Epithelial cell of umbilical artery (primary cell): ENCODE data around the gene ADAMTS6. TPM values are rescaled to one million over a fixed set of nuclear protein-coding genes. Genes with fewer than 3 reads are reported as not detected.

Experiments
- total RNA-seq: library from RNA; depleted of rRNA; stranded (reverse); fragments of >200 nt; gene quantifications from 2 replicates; pipeline ENCODE4 v1.2.3, GENCODE V29; 2014

The ADAMTS6 gene
- 86.4 and 100 TPM in 2 replicates for total RNA-seq

DNA sequence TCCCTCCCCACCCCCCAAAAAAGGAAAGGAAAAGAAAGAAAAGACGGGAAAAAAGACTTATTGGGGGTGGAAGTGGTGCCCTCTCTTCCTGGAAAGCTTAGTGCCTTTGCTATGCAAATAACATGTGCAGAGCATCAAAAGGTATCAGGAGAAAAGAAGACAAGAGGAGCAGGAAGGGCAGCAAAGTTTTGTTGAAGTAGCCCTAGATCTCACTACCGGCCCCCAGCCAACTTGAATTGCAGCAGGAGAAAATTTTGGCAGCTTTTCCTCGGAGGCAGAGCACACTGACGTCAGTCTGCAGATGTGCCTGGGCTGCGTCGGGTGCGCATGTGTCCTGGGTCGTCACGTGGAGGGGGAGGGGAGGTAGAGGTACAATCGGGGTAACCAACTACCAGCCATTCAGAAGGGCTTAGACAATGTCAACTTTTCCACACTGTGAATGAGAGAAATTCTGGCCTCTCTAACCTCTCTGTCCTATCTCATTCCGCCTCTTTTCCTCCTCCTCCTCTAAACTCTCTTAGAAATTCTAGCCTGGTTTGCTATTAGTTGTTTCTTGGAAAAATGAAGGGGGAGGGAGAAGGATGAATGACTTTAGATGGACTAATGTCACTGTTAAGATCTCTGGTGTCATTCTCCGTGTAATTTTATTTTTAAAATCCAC lies at the start of gene ADAMTS6:
ADAMTS6 (minus strand) TSS at position 286 of the 661 bp plus-strand sequence. CDS start 8,247 bp downstream, outside the sequence.

Other genes with a start within 250 kb of the ADAMTS6 start
- 20.5 and 24.6 TPM in 2 replicates for gene CENPK, start 81.2 kb upstream of the ADAMTS6 start, total RNA-seq
- gene PPWD1, start 81.4 kb upstream of the ADAMTS6 start, total RNA-seq, result 36.1 and 52.3 TPM in 2 replicates
- 13.3 and 22.6 TPM in 2 replicates for gene TRIM23, start 142.4 kb upstream of the ADAMTS6 start, total RNA-seq
- gene SHLD3, start 143.1 kb upstream of the ADAMTS6 start, total RNA-seq, result 5.5 and 8.1 TPM in 2 replicates
- gene TRAPPC13, start 143.1 kb upstream of the ADAMTS6 start, total RNA-seq, result 18.8 and 36.8 TPM in 2 replicates
- 10.1 and 14.4 TPM in 2 replicates for gene SGTB, start 240.2 kb upstream of the ADAMTS6 start, total RNA-seq
- gene NLN, start 240.3 kb upstream of the ADAMTS6 start, total RNA-seq, result 42.2 and 53.8 TPM in 2 replicates